NB4 (cell line): ENCODE measurements around the gene ID4.

Experiments
- DNase-seq: peaks from one replicate; pipeline ENCODE4 v3.0.0; 2010; ENCODE audit warnings: low read depth
- H3K4me3 ChIP-seq: one replicate; pipeline ENCODE4 v1.5.1; 2011; ENCODE audit warnings: mild to moderate bottlenecking, low read depth, low read length, moderate library complexity
- CTCF ChIP-seq: IDR thresholded peaks from one replicate; pipeline ENCODE4 v1.5.1; 2012; ENCODE audit warnings: low read depth, low read length
- MAX ChIP-seq: IDR thresholded peaks from 2 replicates; pipeline ENCODE4 v1.6.1; 2011; ENCODE audit warnings: low read depth, low read length
- MYC ChIP-seq: IDR thresholded peaks from 2 replicates; pipeline ENCODE4 v1.6.1; 2011; ENCODE audit warnings: low read depth, low read length
- POLR2A ChIP-seq: IDR thresholded peaks from 2 replicates; pipeline ENCODE4 v1.6.1; 2011; ENCODE audit warnings: mild to moderate bottlenecking; ENCODE audit not compliant: insufficient read length; ENCODE audit errors: extremely low read depth

Gene ID4

GRCh38 chr6:19798362-19798761, 38.8 kb upstream of the ID4 start:
- DNase-seq = no peak
- TF ChIP-seq CTCF = no peak
- TF ChIP-seq MYC = no peak
- no peak for TF ChIP-seq POLR2A
- no peak overlapping the region for H3K4me3 ChIP-seq

GRCh38 chr6:19802656-19803055, 34.5 kb upstream of the ID4 start:
- TF ChIP-seq POLR2A = no peak
- no peak for TF ChIP-seq MAX
- TF ChIP-seq MYC = no peak
- TF ChIP-seq CTCF = no peak

GRCh38 chr6:19803331-19804204, 33.6 kb upstream of the ID4 start:
- DNase-seq = no peak
- no peak overlapping the region for H3K4me3 ChIP-seq
- TF ChIP-seq POLR2A (no peak), MAX (no peak), MYC (no peak), CTCF (no peak)

More at GRCh38 chr6:19802656-19803055, 34.5 kb upstream of the ID4 start:
- no peak overlapping the region for H3K4me3 ChIP-seq
- DNase-seq = no peak

- no peak overlapping the region for H3K4me3 ChIP-seq
- TF ChIP-seq MYC (no peak), CTCF (no peak), MAX (no peak)
- peak; percentile 79 for DNase-seq
Measured at GRCh38 chr6:19804205-19805128, 32.7 kb upstream of the ID4 start.

- no peak overlapping the region for H3K4me3 ChIP-seq
- no peak for DNase-seq
- TF ChIP-seq POLR2A = no peak
- no peak for TF ChIP-seq MAX
- TF ChIP-seq CTCF = no peak
- no peak for TF ChIP-seq MYC
Measured at GRCh38 chr6:19805129-19805481, 32.1 kb upstream of the ID4 start.
